Stomach (tissue), 9 donors: ENCODE results near the gene REPS2. TPM values are rescaled to one million over a fixed set of nuclear protein-coding genes. Genes with fewer than 3 reads are reported as not detected.

Experiments used
- DNase-seq, 2 donors: peaks; one replicate each; pipeline versions ENCODE4 v3.0.0 to v3.0.0-alpha.2; 2013 to 2019
- H3K27ac ChIP-seq, 5 donors: fragments of 200-600 bp in 4 of 5; sonication (generic) in 4 of 5; one replicate each; pipeline ENCODE4 v1.5.1; 2013 to 2019; ENCODE audit warnings: mild to moderate bottlenecking in 1 of 5, moderate library complexity in 1 of 5
- H3K27me3 ChIP-seq, 3 donors: fragments of 200-600 bp; sonication (generic); one replicate each; pipeline ENCODE4 v1.5.1; 2017 to 2019; ENCODE audit warnings: mixed run types in 1 of 3
- H3K36me3 ChIP-seq, 4 donors: fragments of 200-600 bp; sonication (generic); 1 replicate in 3 of 4; 2 replicates in 1 of 4; pipeline ENCODE4 v1.5.1; 2016 to 2019
- H3K4me1 ChIP-seq, 4 donors: fragments of 200-600 bp; sonication (generic); one replicate each; pipeline ENCODE4 v1.5.1; 2016 to 2019
- H3K4me3 ChIP-seq, 4 donors: fragments of 200-600 bp; sonication (generic) in 3 of 4; one replicate each; pipeline ENCODE4 v1.5.1; 2016 to 2019; ENCODE audit warnings: mild to moderate bottlenecking in 1 of 4
- H3K9me3 ChIP-seq, 4 donors: fragments of 200-600 bp; sonication (generic); one replicate each; pipeline ENCODE4 v1.5.1; 2016 to 2019
- EP300 ChIP-seq: sonication (generic); formaldehyde crosslinking; IDR thresholded peaks from one replicate; pipeline ENCODE4 v1.6.1; 2017; ENCODE audit warnings: antibody characterized with exemption
- POLR2A ChIP-seq, 4 donors: fragments of 450-650 bp; IDR thresholded peaks; one replicate each; pipeline ENCODE4 v1.6.1; 2016; ENCODE audit warnings: antibody characterized with exemption in 4 of 4, control low read depth in 2 of 4, mild to moderate bottlenecking in 1 of 4, moderate library complexity in 1 of 4
- POLR2AphosphoS5 ChIP-seq, 3 donors: sonication (generic); formaldehyde crosslinking; IDR thresholded peaks; one replicate each; pipeline ENCODE4 v1.6.1; 2016; ENCODE audit warnings: antibody characterized with exemption in 3 of 3
- WGBS, 5 donors: extraction: QIAGEN DNeasy Blood & Tissue Kit in 3 of 5; methylation state at CpG; one replicate each; pipeline versions ENCODE4 v1.1.5 to v1.1.7; 2013 to 2018; 5-methylcytosine and 5-hydroxymethylcytosine counted together
- intact Hi-C: fragments of 100-400 bp; cut with DNase I; formaldehyde crosslinking; loops from one replicate; pipeline ENCODE4 v1.15.1; 2023; ENCODE audit warnings: low total_unique reads
- polyA plus RNA-seq, 3 donors: library from polyadenylated mRNA; stranded (reverse); fragments of 200-250 nt; gene quantifications; one replicate each; pipeline ENCODE4 v1.2.3, GENCODE V29; 2013
- total RNA-seq, 5 donors: library from RNA; depleted of rRNA; stranded (reverse); fragments of >200 nt; gene quantifications; one replicate each; pipeline versions ENCODE4 v1.1.0 to v1.2.3, GENCODE V29; 2014 to 2016
- TF ChIP-seq, protein P1 (sequence below), 7 experiments: fragments of 450-650 bp in 4 of 7; fragments of 200-600 bp in 3 of 7; sonication (generic) in 3 of 7; IDR thresholded peaks; one replicate each; pipeline ENCODE4 v1.5.1; 2016 to 2019; ENCODE audit warnings: antibody characterized with exemption in 7 of 7, control low read depth in 2 of 7, mild to moderate bottlenecking in 1 of 7
- donor health status: healthy with polysubstance abuse.
- donor health status: Bipolar disorder and iron deficiency.
- donor health status: healthy.

REPS2 gene
- total and polyA plus RNA-seq, 8 donors: 6.1 to 281 (median 10.6) TPM

DNA sequence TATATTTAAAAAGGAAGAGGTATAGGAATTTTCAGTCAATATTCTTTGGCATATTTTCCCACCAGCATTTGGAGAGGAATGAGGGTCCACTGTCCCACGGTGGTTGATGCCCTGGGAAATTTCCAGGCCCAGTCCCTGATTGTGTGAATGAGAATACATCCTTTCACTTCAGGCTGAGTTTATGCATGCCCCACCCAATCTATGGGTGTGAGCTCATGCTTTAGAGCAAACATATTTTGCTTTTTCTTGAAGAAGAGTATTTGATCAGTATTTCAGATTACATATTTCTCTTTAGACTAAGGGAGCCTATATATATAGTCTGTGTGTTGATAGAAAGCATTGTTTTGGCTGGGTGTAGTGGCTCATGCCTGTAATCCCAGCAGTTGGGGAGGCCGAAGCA, 77.2 kb downstream of the REPS2 start:
- DNase-seq: no peak
- TF ChIP-seq POLR2AphosphoS5 (IDR thresholded peaks at IDR 0.05) (no peak), POLR2A (IDR thresholded peaks at IDR 0.05) (no peak), EP300 (no peak)
- TF ChIP-seq, protein P1, sequence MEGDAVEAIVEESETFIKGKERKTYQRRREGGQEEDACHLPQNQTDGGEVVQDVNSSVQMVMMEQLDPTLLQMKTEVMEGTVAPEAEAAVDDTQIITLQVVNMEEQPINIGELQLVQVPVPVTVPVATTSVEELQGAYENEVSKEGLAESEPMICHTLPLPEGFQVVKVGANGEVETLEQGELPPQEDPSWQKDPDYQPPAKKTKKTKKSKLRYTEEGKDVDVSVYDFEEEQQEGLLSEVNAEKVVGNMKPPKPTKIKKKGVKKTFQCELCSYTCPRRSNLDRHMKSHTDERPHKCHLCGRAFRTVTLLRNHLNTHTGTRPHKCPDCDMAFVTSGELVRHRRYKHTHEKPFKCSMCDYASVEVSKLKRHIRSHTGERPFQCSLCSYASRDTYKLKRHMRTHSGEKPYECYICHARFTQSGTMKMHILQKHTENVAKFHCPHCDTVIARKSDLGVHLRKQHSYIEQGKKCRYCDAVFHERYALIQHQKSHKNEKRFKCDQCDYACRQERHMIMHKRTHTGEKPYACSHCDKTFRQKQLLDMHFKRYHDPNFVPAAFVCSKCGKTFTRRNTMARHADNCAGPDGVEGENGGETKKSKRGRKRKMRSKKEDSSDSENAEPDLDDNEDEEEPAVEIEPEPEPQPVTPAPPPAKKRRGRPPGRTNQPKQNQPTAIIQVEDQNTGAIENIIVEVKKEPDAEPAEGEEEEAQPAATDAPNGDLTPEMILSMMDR (IDR thresholded peaks at IDR 0.05): no peak
- H3K9me3 ChIP-seq: no peaks in the 10 kb centered on the region
- peak overlapping the region in 1 of 5 donors; percentile 29 for H3K27ac ChIP-seq
- H3K36me3 ChIP-seq: no peaks in the 10 kb centered on the region
- H3K4me3 ChIP-seq: no peak overlapping the region
- peaks cover 0 to 14% (median 8%) of the 10 kb centered on the region in 4 donors for H3K4me1 ChIP-seq
- 58 to 82% (median 67%) methylated on average over 2 of the region's 2 CpGs for WGBS, 5 donors
- H3K27me3 ChIP-seq: no peaks in the 10 kb centered on the region
- intact Hi-C loops: no loop called here

DNA sequence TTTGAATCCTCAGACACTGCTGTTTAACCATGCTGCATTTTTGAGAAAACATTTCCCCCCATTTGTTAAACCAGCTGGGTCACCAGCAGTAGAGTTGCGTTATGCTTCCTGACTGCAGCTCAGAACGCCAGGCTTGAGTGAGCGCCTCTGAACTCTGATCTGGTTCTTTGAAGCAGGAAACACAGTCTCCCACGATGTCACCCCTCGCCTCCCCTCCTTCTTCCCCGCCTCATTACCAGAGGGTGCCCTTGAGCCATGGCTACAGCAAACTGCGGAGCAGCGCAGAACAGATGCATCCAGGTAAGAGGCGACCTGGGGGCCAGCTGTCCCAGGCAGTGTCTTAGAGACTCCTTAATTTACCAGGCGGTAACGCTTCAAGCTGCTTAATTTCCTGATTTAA, 78.4 kb downstream of the REPS2 start:
- H3K27ac ChIP-seq: peak overlapping the region in 2 of 5 donors; percentile 17 to 42
- TF ChIP-seq, protein P1 (IDR thresholded peaks at IDR 0.05): no peak
- TF ChIP-seq POLR2AphosphoS5 (IDR thresholded peaks at IDR 0.05): no peak
- TF ChIP-seq EP300: no peak
- TF ChIP-seq POLR2A (IDR thresholded peaks at IDR 0.05): no peak
- H3K36me3 ChIP-seq: no peaks in the 10 kb centered on the region
- no peaks in the 10 kb centered on the region for H3K9me3 ChIP-seq
- no peak overlapping the region for H3K4me3 ChIP-seq
- H3K4me1 ChIP-seq: peaks cover 0 to 14% (median 9%) of the 10 kb centered on the region in 4 donors
- 30 to 79% (median 48%) methylated on average over 10 to 11 of the region's 11 CpGs for WGBS, 5 donors
- intact Hi-C loops: no loop called here
- DNase-seq: peak in 1 of 2 donors; percentile 82
- no peaks in the 10 kb centered on the region for H3K27me3 ChIP-seq

DNA sequence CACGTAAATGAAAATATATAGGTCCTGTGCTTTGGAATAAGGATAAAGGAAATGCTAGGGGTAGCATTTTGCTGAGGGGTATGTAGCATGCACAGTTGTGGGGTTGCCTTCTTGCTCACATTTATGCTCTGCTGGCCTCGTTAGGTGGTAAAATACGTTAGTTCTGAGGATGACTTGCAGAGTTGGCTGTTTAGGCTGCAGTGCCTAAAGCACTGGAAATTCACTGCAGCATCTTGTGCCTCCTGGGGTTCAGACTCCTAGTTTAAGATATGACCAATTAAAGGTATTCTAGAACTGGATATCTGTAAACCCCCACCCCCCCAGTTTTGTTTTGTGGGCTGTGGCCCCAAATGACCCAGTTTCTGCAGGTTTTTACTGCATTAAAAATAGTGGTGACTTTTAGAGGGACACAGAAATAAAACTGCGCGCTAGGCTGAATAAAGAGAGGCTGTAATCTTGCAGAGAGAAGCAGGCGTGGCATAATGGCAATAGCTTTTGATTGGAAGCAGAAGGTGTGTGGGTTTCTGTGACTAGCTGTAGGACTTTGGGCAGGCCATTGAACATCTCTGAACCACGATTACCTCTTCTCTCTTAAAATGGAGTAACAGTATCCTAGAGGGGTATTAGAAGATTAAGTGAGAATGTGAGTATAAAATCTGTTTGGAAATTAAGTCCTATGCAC, 79.3 kb downstream of the REPS2 start:
- WGBS, 5 donors: 59 to 87% (median 69%) methylated on average over 7 of the region's 7 CpGs
- H3K27me3 ChIP-seq: no peaks in the 10 kb centered on the region
- intact Hi-C loops: no loop called here
- DNase-seq: no peak
- TF ChIP-seq POLR2AphosphoS5 (IDR thresholded peaks at IDR 0.05) (no peak), POLR2A (IDR thresholded peaks at IDR 0.05) (no peak), EP300 (no peak)
- TF ChIP-seq, protein P1 (IDR thresholded peaks at IDR 0.05): no peak
- H3K9me3 ChIP-seq: no peaks in the 10 kb centered on the region
- H3K4me1 ChIP-seq: peaks cover 0 to 20% (median 11%) of the 10 kb centered on the region in 4 donors
- no peaks in the 10 kb centered on the region for H3K36me3 ChIP-seq
- H3K4me3 ChIP-seq: no peak overlapping the region
- H3K27ac ChIP-seq: no peak overlapping the region

DNA sequence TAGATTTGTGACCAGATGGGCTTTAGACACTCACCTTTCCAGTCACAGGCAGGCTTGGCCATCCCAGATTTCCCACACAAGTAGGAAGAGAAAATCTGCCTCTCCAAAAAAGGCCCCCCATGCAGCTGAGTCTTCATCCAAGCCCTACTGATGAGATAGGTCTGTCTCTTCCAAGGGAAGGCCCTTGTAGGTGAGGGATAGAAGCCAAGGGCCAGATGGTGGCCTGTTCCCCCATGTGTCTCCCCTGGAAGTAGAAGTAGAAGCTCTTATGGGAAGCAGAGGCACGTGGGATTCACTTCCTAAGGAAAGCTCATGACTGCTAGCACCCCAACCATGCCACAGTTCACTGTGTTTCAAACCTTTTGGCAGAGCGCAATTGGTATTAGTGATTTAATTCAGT, 81.5 kb downstream of the REPS2 start:
- TF ChIP-seq EP300: no peak
- no peak for TF ChIP-seq POLR2AphosphoS5 (IDR thresholded peaks at IDR 0.05)
- Histone ChIP-seq H3K27me3 (no peaks in the 10 kb centered on the region), H3K4me3 (no peak overlapping the region), H3K27ac (no peak overlapping the region), H3K36me3 (no peaks in the 10 kb centered on the region), H3K9me3 (no peaks in the 10 kb centered on the region), H3K4me1 (peaks cover 5 to 21% (median 8%) of the 10 kb centered on the region in 4 donors)
- whole genome bisulfite sequencing, 5 donors: 43 to 98% (median 77%) methylated on average over 1 to 2 of the region's 2 CpGs
- intact Hi-C loops: no loop called here
- no peak for DNase-seq

DNA sequence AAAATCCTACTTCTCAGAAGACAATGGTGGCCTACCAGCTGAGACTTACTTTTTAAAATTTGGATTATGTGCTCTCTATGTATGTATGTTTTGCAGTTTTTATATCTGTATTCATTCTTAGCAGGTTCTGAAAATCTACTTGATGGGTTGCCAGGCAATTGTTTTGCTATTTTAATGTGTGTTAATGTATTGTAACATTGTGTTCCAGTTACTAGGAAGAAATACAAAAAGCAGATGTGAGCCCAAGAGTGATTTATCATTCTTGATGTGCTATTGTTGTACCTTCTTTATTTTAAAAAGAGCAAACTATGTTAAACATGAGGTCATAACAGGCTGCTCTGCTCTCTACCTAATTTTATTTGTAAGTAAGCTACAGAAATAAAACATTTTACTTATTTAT, 81.9 kb downstream of the REPS2 start:
- no peaks in the 10 kb centered on the region for H3K9me3 ChIP-seq
- no peaks in the 10 kb centered on the region for H3K36me3 ChIP-seq
- TF ChIP-seq EP300 (no peak), POLR2AphosphoS5 (IDR thresholded peaks at IDR 0.05) (no peak), POLR2A (IDR thresholded peaks at IDR 0.05) (no peak)
- TF ChIP-seq, protein P1 (IDR thresholded peaks at IDR 0.05): no peak
- intact Hi-C loops: no loop called here
- no peak overlapping the region for H3K27ac ChIP-seq
- no peak for DNase-seq
- peaks cover 5 to 21% (median 8%) of the 10 kb centered on the region in 4 donors for H3K4me1 ChIP-seq
- no peaks in the 10 kb centered on the region for H3K27me3 ChIP-seq
- H3K4me3 ChIP-seq: no peak overlapping the region
